ENCODE results near the gene ACOX1. TPM values are rescaled to one million over a fixed set of nuclear protein-coding genes. Genes with fewer than 3 reads are reported as not detected.
"Not testable (repeated sequence)": the region's sequence is repeated elsewhere in the genome, so short reads cannot be mapped to it uniquely, and the experiment has no call there.

Gene ACOX1
- total RNA-seq, 1 donor from 2014 or later: 22.3 TPM

- peaks cover 47% of the 10 kb centered on the region for H3K4me1 Mint-ChIP-seq
- peak overlapping the region; percentile 59 for H3K4me3 Mint-ChIP-seq
Observed at GRCh38 chr17:75975757-75976174, 3.2 kb downstream of the ACOX1 start.

GRCh38 chr17:75975187-75975586 is 3.8 kb downstream of the ACOX1 start:
- H3K27me3 Mint-ChIP-seq (ENCODE audit: low read depth); DNase-seq (ENCODE audit: low read depth, low spot score); H3K9me3 Mint-ChIP-seq; H3K36me3 Mint-ChIP-seq (ENCODE audit: low read depth); H3K27ac Mint-ChIP-seq (ENCODE audit: unreplicated experiment): not testable (repeated sequence)
- Mint-ChIP-seq H3K4me3 (peak overlapping the region; percentile 59), H3K4me1 (peaks cover 41% of the 10 kb centered on the region)

More at GRCh38 chr17:75975757-75976174, 3.2 kb downstream of the ACOX1 start:
- no peak for DNase-seq (ENCODE audit: low read depth, low spot score)
- H3K27ac Mint-ChIP-seq (ENCODE audit: unreplicated experiment): no peak overlapping the region
- H3K36me3 Mint-ChIP-seq (ENCODE audit: low read depth): peaks cover 7% of the 10 kb centered on the region
- no peak for TF ChIP-seq CTCF (conservative IDR thresholded peaks at IDR 0.05)
- no peaks in the 10 kb centered on the region for H3K27me3 Mint-ChIP-seq (ENCODE audit: low read depth)
- H3K9me3 Mint-ChIP-seq: no peaks in the 10 kb centered on the region

- H3K27ac Mint-ChIP-seq (ENCODE audit: unreplicated experiment): no peak overlapping the region
- no peaks in the 10 kb centered on the region for H3K9me3 Mint-ChIP-seq
- no peak overlapping the region for H3K4me3 Mint-ChIP-seq
- no peak for DNase-seq (ENCODE audit: low read depth, low spot score)
- TF ChIP-seq CTCF (conservative IDR thresholded peaks at IDR 0.05): no peak
- peaks cover 7% of the 10 kb centered on the region for H3K36me3 Mint-ChIP-seq (ENCODE audit: low read depth)
- H3K27me3 Mint-ChIP-seq (ENCODE audit: low read depth): no peaks in the 10 kb centered on the region
- peaks cover 9% of the 10 kb centered on the region for H3K4me1 Mint-ChIP-seq
Observed at GRCh38 chr17:75970626-75971025, 8.3 kb downstream of the ACOX1 start.

- Mint-ChIP-seq H3K36me3 (ENCODE audit: low read depth) (peaks cover 7% of the 10 kb centered on the region), H3K9me3 (no peaks in the 10 kb centered on the region), H3K4me1 (peaks cover 7% of the 10 kb centered on the region), H3K4me3 (no peak overlapping the region), H3K27me3 (ENCODE audit: low read depth) (no peaks in the 10 kb centered on the region), H3K27ac (ENCODE audit: unreplicated experiment) (no peak overlapping the region)
- DNase-seq (ENCODE audit: low read depth, low spot score): no peak
- TF ChIP-seq CTCF (conservative IDR thresholded peaks at IDR 0.05): no peak
Observed at GRCh38 chr17:75970011-75970523, 8.9 kb downstream of the ACOX1 start.

GRCh38 chr17:75969044-75969443 is 9.9 kb downstream of the ACOX1 start:
- H3K27me3 Mint-ChIP-seq (ENCODE audit: low read depth); H3K9me3 Mint-ChIP-seq; H3K27ac Mint-ChIP-seq (ENCODE audit: unreplicated experiment); DNase-seq (ENCODE audit: low read depth, low spot score); H3K4me1 Mint-ChIP-seq; H3K4me3 Mint-ChIP-seq; H3K36me3 Mint-ChIP-seq (ENCODE audit: low read depth): not testable (repeated sequence)

- no peak for DNase-seq (ENCODE audit: low read depth, low spot score)
- Mint-ChIP-seq H3K27ac (ENCODE audit: unreplicated experiment) (no peak overlapping the region), H3K36me3 (ENCODE audit: low read depth) (no peaks in the 10 kb centered on the region), H3K9me3 (no peaks in the 10 kb centered on the region), H3K27me3 (ENCODE audit: low read depth) (no peaks in the 10 kb centered on the region), H3K4me1 (no peaks in the 10 kb centered on the region), H3K4me3 (no peak overlapping the region)
- no peak for TF ChIP-seq CTCF (conservative IDR thresholded peaks at IDR 0.05)
Observed at GRCh38 chr17:75965468-75965867, 13.5 kb downstream of the ACOX1 start.
